Stimulated activated naive CD8-positive, alpha-beta T cell treated with anti-CD3 and anti-CD28 coated beads, Interleukin-15, Interleukin-2, amounts not matched to agents 100 U/mL and 50 U/mL, for 24 hours (primary cell): ENCODE results near the gene FOLR3.
A peak's percentile ranks its signal among the peaks of the same experiment; 100 is the strongest.
"Not testable (repeated sequence)": the region's sequence is repeated elsewhere in the genome, so short reads cannot be mapped to it uniquely, and the experiment has no call there.

Experiments used
- ATAC-seq: fragments of 150-1000 bp; cut with Tn5 transposase; one replicate; pipeline ENCODE4 v1.10.0; 2021
- DNase-seq: peaks from one replicate; pipeline ENCODE4 v3.0.0; 2021

Gene FOLR3

DNA sequence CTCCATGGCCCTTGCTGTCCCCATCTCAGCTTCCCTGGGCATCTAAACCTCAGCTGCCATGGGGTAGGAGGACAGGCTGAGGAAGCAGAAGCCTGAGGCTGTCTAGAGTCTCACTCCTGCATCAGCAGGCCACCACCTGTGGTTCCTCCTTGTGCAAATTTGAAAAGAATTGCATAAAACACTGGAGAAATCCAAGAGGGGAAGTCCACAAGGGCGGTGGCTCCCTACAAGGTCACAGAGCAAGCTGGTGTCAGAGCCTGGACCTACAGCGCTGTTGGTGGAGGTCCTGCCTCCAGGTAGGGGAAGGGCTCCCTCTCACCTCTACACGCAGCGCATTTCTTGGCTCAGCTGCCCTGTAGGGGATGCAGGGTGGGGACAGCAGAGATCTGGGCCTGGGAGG is at the start of gene FOLR3:
TSS of gene FOLR3 (plus strand) at position 253 of the 400 bp plus-strand sequence. CDS start 228 bp downstream, outside the sequence.
- not testable (repeated sequence) for ATAC-seq, DNase-seq

DNA sequence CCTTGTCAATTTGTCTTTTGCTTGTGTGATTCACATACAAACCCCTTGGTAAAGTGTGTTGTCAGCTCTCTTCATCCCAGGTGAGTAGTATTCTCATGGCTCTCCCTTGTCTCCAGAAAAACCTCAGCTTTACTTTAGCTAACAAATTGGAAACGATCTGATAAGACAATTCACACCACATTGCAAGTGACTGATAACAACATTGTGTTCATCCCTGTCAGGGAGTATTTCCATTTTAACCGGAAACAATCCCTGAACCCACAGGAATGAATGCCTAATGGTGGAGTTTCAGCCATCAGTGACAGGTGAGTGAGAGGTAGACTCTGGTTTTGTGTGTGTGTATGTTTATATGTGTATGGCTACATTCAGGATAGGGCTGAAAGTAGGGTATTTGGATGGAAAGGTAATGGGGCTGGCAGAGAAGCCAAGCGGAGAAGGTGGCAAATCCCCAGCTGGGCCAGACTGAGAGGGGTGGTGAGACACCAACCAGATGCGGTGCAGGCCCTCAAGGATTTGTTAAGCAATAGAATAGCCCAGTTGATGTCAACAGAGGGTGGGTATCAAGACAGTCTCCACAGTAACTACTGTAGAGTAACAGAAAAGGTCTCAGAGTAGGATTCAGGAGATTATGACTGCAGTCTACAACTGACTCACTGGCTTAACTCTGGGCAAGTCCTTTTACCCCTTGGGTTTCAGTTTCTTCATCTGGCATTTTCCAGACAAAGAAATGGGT is 47.3 kb upstream of the FOLR3 start:
- ATAC-seq (peak; percentile 54), DNase-seq (no peak)

DNA sequence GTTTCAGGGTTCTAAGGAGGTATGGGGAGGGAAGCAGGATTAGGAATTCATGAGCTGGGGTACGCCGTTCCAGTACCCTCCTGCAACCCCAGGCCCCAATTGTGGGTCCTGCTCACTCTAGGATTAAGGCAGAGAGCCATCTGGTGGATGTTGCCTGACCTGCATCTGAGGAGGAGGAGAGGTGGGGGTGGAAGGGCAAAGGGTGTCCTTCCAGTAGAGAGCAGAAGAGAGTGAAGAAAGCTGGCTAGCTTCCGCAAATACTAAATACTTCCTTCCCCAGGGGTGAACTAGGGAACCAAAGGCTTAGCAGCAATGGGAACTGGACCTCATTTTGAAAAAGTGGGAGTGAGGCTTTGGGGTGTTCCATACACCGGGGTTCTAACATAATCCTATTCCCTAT is 44.2 kb upstream of the FOLR3 start:
- ATAC-seq = peak; percentile 83
- peak; percentile 66 for DNase-seq

DNA sequence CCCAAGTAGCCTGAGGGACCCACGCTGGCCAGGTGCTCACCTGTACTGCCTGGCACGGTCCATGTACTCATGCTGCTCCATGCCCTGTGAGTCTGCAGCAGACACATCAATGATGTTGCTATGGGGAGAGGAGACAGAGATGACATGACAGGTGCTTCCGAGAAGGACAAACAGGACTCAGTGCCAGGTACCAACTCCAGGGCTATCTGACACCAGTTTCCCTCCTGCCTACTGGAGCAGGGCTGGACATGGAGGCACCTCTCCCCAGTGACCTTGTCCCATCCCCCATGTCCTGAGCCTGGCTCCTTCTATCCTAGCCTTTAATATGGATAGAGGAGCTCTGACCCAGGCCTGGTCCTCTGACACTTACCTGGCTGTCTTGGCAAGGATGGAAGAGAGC is 36.8 kb upstream of the FOLR3 start:
- no peak for ATAC-seq
- DNase-seq = no peak

DNA sequence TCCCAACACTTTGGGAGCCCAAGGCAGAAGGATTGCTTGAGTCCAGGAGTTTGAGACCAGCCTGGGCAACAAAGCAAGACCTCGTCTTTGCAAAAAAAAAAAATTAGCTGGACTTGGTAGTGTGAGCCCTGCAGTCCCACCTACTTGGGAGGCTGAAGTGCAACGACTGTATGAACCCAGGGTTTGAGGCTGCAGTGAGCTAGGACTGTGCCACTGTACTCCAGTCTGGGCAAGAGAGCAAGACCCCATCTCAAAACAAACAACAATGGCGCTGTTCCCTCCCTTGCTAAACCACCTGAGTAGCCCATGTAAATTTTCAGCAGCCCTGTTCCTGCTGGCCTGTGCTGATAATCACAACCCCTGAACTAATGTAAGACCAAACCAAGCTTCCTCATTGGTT is 35.5 kb upstream of the FOLR3 start:
- DNase-seq = no peak
- ATAC-seq = no peak

DNA sequence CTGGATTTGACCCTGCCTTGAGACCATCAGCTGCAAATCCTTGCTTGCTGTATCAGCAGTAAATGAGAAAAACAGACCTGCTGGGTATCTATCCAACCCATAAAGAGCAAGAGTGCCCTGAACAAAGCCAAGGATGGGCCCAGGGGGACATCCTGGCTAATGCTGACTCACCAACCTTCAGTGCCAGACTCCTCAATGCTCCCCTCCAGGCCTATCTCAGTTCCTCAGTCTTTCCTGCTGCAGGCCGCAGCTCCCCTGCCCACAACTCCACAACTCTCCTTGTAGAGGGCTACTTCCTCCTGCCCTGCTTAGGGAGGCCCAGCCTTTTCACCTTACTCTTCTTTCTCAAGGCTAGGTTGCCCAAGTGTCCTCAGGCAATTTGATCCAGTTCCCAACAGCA is 35.1 kb upstream of the FOLR3 start:
- no peak for DNase-seq
- ATAC-seq = no peak

DNA sequence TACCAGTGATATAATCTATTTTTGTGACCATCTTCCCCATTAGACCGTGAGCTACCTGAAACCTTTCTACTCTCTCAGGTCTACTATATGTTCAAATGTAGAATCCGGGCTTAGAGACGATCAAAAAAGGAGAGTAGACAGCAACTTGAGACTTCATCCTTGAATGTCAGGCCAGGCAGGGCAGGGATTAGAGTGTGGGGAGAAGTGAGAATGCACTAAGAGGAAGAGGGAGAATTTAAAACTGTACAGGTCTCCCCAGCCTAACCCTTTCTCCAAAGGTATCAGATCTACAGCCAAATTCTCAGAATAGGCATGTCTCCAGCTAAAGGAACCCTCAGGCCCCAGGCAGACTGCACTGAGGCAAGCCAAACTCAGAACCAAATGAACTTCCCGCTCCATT is 33.4 kb upstream of the FOLR3 start:
- DNase-seq (no peak), ATAC-seq (no peak)

DNA sequence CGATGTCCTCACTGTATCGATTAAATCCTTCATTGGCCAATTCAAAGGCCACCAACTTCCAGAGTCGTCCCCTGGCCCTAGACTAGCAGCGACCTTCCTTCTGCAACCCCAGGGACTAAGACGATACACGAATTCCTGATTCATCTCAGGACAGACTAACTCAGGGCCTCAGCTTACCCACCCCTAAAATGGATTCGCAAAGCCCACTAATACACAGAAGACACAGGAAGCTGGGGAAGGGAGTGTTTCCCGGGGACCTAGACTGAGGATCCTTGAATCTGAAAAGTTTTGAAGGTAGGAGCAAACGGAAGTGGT is 32.9 kb upstream of the FOLR3 start:
- no peak for ATAC-seq
- no peak for DNase-seq

DNA sequence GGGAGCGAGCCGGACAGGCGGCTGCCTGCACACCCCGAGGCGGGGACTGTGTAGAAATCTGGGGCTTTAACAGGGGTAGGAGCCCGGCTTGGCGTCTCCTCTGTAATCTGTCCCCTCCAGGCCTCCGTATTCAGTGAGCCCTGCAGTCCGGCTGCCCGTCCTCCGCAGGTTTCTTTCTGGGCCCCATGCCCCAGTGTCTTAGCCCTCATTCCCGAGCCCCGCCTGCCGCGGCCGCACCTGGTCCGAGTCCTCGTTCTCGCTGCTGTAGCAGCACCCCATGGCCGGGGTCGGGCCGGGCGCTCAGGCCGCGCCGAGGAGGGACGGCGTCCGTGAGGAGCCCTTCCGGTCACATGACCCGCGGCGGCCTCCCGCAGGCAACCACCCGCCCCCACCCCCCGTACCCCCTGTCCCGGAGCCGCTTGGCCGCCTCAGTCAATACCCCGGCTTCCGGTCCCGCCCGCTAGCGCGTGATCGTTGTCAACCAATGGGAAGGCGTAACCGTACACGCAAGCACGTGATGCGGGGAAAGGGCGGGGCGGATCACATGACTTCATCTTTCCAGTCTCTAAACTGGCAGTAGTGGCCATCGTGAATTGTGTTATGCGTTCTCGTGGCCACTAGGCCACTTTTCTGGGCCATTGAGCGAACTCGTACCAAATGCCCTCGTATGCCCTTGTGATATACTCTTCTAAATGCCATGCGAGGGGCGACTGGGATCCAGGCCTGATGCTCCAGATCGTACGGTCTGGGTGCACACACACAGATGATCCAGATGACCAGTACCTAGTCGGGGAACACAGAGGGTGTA is 32.4 kb upstream of the FOLR3 start, which contains the start of gene LAMTOR1:
TSS of gene LAMTOR1 (minus strand) at position 352 of the 808 bp plus-strand sequence. CDS start at position 279, 73 bp downstream.
- DNase-seq = peak; percentile 99

DNA sequence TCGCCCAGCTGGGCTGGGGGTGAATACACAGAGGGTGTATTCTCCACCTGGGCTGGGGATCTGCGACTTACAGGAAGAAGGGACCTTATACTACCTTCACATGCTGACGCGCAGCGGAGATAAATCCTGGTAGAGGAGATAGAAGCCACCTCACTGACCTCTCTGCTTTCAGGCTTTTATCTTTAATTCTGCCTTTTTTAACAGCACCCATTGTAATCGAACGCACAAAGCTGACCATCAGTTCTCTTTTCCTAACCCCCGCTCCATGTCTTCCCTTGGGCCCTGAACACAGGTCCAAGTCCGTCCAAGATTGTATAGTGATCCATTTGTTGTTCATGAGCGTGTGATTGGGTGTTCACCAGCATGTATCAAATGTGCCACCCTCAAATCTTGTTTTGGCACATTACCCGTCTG is 31.8 kb upstream of the FOLR3 start:
- DNase-seq = no peak
- ATAC-seq = no peak

More for the DNA sequence above, 32.4 kb upstream of the FOLR3 start, which contains the start of gene LAMTOR1:
- peak; percentile 96 for ATAC-seq

DNA sequence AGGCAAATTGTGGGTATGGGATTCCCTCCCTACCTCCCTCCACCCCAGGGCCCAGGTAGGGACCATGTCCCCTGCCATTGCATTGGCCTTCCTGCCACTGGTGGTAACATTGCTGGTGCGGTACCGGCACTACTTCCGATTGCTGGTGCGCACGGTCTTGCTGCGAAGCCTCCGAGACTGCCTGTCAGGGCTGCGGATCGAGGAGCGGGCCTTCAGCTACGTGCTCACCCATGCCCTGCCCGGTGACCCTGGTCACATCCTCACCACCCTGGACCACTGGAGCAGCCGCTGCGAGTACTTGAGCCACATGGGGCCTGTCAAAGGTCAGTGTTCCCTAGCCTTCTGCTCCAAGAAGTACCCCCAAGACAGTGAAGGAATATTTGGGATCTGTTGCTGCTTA is 29.6 kb upstream of the FOLR3 start, which contains the start of gene TOMT:
TSS of gene TOMT (plus strand) at position 37 of the 400 bp plus-strand sequence. CDS start at position 65, 28 bp downstream.
- no peak for ATAC-seq
- no peak for DNase-seq

DNA sequence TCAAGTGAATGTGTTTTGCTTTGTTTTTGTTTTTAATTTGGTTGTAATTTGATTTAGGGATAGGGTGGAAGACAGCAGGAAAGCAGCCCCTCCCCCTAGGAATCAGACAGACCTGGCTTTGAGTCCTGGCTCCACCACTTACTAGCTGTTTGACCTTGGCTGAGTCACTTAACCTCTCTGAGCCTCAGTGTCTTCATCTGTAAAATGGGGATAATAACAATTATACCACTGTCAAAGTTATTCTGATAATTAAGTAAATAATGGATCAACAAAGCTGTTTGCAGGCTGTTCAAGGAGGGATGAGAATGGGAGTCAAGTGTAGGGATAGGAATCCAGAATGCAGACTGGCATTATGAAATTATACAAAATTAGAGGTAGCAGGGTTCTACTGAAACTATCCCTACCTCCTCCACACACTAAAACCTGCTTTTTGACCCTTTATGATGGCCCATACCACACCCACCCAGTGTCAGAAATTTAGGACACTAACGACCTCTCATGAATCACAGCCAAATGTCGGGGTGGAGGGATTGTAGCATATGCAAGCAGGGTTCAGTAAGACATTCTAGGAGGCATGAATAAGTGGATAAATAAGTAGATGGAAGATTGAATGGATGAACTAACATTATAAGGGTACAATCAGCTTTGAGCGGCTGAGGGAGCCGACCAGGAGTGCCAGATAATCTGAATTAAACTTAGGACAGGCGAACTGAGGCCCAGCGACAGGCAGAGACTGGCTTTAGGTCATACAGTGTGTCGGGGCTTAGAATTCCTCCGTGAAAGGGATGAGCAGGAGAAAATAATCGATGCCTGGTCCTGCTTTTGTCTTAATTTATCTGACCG is 24.0 kb upstream of the FOLR3 start:
- ATAC-seq = no peak
- no peak for DNase-seq

DNA sequence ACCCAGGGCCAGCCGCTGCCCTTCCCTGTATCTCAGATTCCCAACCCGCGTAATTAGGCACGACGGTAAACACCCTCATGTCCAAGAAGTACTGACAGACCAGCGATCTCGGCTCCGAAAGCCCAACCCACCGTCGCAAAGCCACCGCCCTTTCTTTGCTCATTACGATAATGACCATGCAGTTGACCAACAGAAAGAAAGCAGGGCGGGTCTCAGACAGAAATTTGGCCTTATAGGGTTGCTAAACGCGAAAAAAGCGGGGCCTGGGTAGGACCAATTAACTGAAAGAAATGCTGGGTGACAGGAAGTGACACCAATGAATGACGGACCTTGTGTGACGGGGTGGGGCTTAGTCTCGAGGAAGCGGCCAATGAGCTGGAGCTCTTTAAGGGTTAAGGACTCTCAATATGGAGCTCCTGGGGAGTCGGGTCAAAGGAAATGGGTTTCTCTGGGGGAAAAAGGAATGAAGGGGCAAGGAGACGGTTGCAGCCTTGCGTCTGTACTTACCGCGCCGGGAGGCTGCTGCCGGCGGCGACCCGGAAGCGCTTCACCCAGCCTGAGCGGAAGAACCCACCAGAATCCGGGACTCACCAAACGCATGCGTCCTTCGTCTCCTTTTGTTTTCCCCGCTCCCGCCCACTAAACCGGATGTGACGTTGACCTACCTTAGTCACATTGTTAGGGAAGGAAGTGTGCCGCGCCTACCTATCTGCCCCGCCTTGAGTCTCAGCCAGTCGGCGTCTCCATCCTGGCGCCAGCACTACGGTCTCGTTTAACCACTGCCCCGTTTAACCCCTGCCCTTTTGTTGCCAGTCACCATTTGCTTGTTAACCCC is 23.2 kb upstream of the FOLR3 start, which contains the start of gene ANAPC15:
TSS of gene ANAPC15 (minus strand) at position 553 of the 835 bp plus-strand sequence. CDS start 1,419 bp downstream, outside the sequence.
- ATAC-seq = peak; percentile 92
- DNase-seq = peak; percentile 98

DNA sequence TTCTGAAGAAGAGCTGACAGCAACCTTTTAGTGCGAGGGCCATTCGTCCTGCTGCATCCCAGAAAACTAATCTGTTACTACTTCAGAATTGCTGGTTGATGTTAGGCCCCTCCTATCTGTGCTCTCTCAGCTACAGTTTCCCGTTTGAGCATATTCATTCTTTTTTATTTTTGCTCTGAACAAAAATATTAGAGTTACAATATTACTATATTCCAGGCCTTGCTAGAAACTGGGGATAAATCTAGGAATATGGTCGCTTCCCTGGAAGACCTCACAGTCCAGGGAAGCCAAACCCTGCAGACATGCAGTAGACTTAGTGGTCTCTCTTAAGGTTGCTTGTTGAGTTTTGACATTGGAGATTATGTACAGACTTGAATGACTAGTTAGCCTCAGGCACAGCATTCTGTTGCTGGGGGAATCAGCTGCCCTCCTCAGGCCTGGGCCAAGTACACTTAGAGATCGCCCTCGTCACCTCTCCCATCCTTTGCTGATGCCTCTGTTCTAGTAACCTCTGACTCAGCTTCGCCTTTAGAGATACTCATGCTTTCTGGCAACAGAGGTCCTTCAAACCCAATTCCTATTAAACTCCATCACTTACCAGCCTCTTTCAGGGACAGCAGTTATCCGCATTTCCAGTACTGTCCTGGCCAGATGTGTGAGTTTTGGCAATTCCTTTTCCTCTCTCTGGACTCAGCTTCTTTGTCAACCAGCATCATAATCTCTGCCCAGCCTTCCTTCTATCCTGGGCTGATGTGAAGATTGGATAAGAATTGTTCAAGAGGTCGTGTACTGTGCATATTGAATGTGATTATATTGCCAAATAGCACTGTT is 22.3 kb upstream of the FOLR3 start:
- DNase-seq = no peak
- ATAC-seq = no peak

DNA sequence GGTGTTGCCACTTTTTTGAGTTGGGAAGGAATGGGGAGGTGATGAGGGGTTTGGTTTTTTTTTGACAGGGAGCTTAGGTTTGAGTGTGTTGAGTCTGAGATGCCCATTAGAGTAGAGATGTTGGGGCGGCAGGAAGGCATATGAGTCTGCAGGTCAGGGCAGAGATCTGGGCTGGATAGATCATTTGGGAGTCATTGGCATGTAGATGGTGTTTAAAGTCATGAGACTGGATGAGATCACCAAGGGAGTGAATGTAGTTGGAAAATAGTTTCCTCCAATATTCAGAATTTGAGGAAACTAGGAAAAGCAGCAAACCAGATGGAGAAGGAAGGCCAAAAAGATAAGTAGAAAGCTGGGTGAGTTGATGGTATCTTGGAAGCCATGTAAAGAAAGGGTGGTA is 21.0 kb upstream of the FOLR3 start:
- ATAC-seq (no peak), DNase-seq (no peak)

DNA sequence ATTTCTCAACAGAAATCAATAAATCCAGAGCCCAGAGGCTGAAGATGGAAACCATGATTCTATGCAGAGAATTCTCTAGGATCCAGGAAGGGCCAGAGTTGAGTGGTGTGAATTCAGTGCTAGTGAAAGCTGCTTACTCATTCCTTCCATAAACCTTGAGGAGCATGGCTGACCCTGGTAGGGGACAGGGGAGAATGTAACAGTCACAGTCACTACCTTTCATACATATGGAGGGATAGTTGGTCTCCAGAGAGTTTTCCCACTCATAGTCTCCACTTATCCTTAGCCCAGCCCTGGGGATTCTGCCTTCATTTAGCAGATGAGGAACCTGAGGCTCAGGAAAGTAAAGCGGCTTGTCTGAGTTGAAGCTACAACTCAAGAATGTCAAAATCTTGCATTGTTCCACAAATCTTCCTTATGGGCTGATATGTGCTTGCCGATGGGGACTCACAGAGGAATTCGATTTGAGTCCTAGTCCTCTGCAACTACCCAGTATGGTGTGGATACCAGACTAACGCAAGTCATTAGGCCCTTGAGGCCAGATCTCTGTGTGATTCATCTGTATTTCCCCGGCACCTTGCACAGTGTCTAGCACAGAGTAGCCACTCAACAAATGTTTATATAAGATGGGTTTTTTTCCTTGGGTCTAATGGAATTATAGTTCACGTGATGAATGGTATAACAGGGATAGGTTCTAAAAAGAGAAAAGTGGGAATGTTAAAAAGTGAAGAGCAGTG is 19.3 kb upstream of the FOLR3 start:
- DNase-seq (no peak), ATAC-seq (no peak)

DNA sequence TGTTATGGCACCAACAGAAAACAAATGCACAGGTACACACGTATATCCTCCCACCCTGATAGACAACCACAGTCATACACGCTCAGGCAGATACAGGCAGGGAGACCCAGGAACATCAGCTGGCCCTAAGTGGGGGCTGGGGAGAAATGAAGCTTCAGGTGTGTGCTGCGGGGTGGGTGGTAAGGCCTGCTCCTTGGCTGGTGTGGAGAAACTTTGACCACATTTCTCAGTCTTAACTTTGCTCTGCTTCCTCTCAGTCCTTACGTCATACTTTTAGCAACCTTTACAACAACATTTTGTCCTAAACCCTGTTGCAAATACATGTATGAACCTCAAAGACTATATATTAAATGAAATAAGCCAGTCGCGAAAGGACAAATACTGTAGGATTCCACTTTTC is 16.3 kb upstream of the FOLR3 start:
- no peak for ATAC-seq
- no peak for DNase-seq

DNA sequence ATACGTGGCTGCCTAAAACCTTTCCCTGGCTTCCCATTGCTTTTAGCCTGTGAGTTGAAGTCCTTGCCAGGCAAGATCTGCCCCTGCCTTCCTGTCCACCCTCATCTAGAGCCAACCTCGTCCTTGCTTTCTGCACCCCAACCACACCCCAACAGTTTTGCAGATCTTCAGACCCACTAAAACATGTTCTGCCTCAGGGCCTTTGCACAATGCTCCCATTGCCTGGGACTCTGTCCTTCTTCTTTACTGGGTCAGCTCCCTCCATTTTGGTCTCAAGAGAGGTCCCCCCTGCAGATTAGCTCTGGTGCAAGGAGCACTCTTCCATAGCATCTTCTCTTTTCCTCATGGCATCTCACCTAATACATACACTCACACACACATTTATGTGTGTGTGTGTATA is 14.6 kb upstream of the FOLR3 start:
- ATAC-seq (no peak), DNase-seq (no peak)

DNA sequence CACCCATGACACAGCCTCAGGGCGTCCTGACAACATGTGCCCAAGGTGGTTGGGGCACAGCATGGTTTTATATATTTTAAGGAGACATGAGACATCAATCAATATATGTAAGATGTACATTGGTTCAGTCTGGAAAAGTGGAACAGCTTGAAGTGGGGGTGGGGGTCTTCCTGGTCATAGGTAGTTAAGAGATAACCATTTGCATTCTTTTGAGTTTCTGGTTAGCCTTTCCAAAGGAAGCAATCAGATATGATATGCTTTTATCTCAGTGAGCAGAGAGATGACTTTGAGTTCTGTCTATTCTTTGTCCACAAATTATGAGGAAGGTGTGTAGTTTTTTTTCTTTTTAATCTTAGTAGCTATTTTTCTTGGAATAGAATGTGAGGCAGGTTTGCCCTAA is 12.9 kb upstream of the FOLR3 start:
- DNase-seq = no peak

More for the DNA sequence above, 12.9 kb upstream of the FOLR3 start:
- ATAC-seq = no peak
